Thyroid gland (tissue), 4 donors: Measurements from ENCODE around the gene SLC44A4. TPM values are rescaled to one million over a fixed set of nuclear protein-coding genes. Genes with fewer than 3 reads are reported as not detected.
"Not testable (repeated sequence)": the region's sequence is repeated elsewhere in the genome, so short reads cannot be mapped to it uniquely, and the experiment has no call there.

Source experiments
- DNase-seq, 2 donors: peaks; one replicate each; pipeline ENCODE4 v3.0.0-alpha.2; 2019
- H3K27ac ChIP-seq, 3 donors: fragments of 200-600 bp; sonication (generic); 1 replicate in 2 of 3; 2 replicates in 1 of 3; pipeline ENCODE4 v1.5.1; 2016 to 2019; ENCODE audit warnings: mild to moderate bottlenecking in 1 of 3, moderate library complexity in 1 of 3
- H3K27me3 ChIP-seq: fragments of 200-600 bp; sonication (generic); one replicate; pipeline ENCODE4 v1.5.1; 2019
- H3K36me3 ChIP-seq, 2 donors: fragments of 200-600 bp; sonication (generic); one replicate each; pipeline ENCODE4 v1.5.1; 2016 to 2019
- H3K4me1 ChIP-seq, 2 donors: fragments of 200-600 bp; sonication (generic); one replicate each; pipeline ENCODE4 v1.5.1; 2017 to 2019
- H3K4me3 ChIP-seq, 3 donors: fragments of 200-600 bp; sonication (generic); replicated peaks in 1 of 3; 1 replicate in 2 of 3; 2 replicates in 1 of 3; pipeline ENCODE4 v1.5.1; 2016; ENCODE audit warnings: mild to moderate bottlenecking in 1 of 3
- H3K9me3 ChIP-seq: fragments of 200-600 bp; sonication (generic); one replicate; pipeline ENCODE4 v1.5.1; 2017
- CTCF ChIP-seq, 6 experiments: fragments of 200-600 bp in 3 of 6; fragments of 450-650 bp in 3 of 6; sonication (generic) in 3 of 6; IDR thresholded peaks; one replicate each; pipeline ENCODE4 v1.5.1; 2016 to 2019; ENCODE audit warnings: antibody characterized with exemption in 6 of 6, mild to moderate bottlenecking in 2 of 6, inconsistent platforms in 1 of 6, moderate library complexity in 1 of 6
- POLR2A ChIP-seq, 2 donors: fragments of 450-650 bp; IDR thresholded peaks; one replicate each; pipeline ENCODE4 v1.6.1; 2017; ENCODE audit warnings: antibody characterized with exemption in 2 of 2, mild to moderate bottlenecking in 2 of 2, moderate library complexity in 1 of 2
- WGBS, 2 donors: methylation state at CpG; one replicate each; pipeline ENCODE4 v1.1.5; 2017; 5-methylcytosine and 5-hydroxymethylcytosine counted together
- intact Hi-C: fragments of 100-400 bp; cut with DNase I; formaldehyde crosslinking; loops from one replicate; pipeline ENCODE4 v1.15.1; 2023
- total RNA-seq, 4 donors: library from RNA; depleted of rRNA; stranded (reverse); fragments of >200 nt; gene quantifications; one replicate each; pipeline ENCODE4 v1.2.3, GENCODE V29; 2016

SLC44A4 gene
- total RNA-seq, 4 donors from 2014 or later = 1.6 to 16.2 (median 7.7) TPM

DNA sequence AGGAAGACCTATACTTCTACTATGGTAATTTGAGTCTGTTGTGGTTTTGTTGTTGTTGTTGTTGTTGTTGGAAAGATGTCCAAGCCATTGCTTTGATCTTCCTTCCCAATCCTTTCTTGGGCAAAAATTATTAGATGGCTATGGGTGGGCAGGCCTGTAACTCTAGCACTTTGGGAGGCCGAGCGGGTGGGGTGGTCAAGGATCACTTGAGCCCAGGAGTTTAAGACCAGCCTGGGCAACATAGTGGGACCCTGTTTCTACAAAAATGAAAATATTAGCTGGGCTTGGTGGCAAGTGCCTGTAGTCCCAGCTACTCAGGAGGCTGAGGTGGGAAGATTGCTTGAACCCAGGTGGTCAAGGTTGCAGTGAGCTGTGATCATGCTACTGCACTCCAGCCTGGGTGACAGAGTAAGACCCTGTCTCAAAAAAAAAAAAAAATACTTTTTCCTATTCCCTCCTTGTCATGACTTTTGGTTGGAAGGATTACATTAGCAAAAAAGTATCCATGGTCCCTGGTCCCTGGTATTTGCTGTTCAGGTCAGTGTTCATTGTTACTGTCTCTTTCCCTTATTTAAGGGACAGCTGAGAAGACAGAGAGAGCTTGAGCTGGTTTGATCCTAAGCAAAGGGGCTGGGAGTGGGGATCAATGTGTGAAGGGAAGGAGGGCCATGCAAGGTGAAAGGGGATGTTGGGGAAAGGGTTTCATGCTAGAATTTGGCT, 27.9 kb downstream of the SLC44A4 start:
- no peaks in the 10 kb centered on the region for H3K9me3 ChIP-seq
- no peaks in the 10 kb centered on the region for H3K27me3 ChIP-seq
- 98 to 100% methylated on average over 2 of the region's 2 CpGs for WGBS, 2 donors
- no peak overlapping the region for H3K4me3 ChIP-seq
- no peaks in the 10 kb centered on the region for H3K36me3 ChIP-seq
- H3K27ac ChIP-seq = peak overlapping the region in 1 of 3 donors; percentile 45
- TF ChIP-seq CTCF (IDR thresholded peaks at IDR 0.05) = no peak
- TF ChIP-seq POLR2A (IDR thresholded peaks at IDR 0.05) = no peak
- no peak for DNase-seq
- intact Hi-C loops = no loop called here
- H3K4me1 ChIP-seq = peaks cover 0 to 6% of the 10 kb centered on the region in 2 donors

DNA sequence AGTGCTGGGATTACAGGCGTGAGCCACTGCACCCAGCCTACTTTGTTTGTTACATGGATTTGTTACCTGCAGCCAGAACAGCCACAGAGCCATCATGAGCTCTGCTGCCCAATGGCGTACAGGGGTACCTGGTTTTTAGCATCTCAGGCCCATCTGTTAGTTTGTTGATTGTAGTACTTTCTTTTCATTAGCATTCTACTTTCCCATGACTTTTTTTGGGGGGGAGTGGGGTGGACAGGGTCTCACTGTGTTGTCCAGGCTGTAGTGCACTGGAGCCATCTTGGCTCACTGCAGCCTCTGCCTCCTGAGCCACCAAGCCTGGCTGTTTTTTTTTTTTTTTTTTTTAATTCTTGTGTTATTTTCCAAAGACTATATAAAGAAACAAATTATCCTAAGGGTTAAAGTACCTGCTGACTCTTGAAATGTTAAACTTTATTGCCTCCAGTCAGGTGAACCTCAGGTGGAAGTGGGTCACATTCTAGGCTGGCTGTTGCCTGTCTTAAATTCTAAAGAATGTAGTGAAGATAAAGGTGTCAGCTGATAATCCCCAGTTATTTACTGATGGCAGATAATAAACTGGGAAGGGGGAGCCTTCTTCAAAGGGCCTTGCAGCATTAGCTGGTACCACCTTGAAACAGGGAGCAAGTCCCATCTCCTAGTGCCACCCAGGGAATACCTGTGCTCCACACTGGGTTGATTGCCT, 31.4 kb downstream of the SLC44A4 start:
- H3K36me3 ChIP-seq = no peaks in the 10 kb centered on the region
- no peaks in the 10 kb centered on the region for H3K27me3 ChIP-seq
- intact Hi-C loops = no loop called here
- 83 to 97% methylated on average over 2 of the region's 2 CpGs for WGBS, 2 donors
- H3K4me3 ChIP-seq = no peak overlapping the region
- H3K9me3 ChIP-seq = no peaks in the 10 kb centered on the region
- H3K4me1 ChIP-seq = peaks cover 0 to 6% of the 10 kb centered on the region in 2 donors
- TF ChIP-seq CTCF (IDR thresholded peaks at IDR 0.05) (no peak), POLR2A (IDR thresholded peaks at IDR 0.05) (no peak)
- H3K27ac ChIP-seq = no peak overlapping the region
- no peak for DNase-seq

DNA sequence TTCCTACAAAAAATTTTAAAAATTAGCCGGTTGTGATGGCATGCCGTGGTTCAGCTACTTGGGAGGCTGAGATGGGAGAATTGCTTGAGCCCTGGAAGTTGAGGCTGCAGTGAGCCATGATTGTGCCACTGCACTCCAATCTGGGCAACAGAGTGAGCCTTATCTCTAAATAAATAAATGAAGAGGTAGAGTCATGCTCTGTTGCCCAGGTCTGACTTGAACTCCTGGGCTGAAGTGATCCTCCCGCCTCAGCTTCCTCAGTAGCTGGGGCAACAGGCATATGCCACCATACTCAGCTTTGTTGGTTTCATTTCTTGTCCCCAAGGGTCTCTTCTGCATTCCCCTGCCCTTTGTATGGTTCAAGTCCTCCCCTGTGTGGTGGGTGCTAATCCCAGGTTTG, 34.3 kb downstream of the SLC44A4 start:
- WGBS, 2 donors = 84 to 90% methylated on average over 3 of the region's 3 CpGs
- no peaks in the 10 kb centered on the region for H3K27me3 ChIP-seq
- H3K36me3 ChIP-seq = peaks cover 9 to 11% of the 10 kb centered on the region in 2 donors
- DNase-seq = no peak
- H3K4me3 ChIP-seq = no peak overlapping the region
- no peaks in the 10 kb centered on the region for H3K9me3 ChIP-seq
- intact Hi-C loops = no loop called here
- no peak for TF ChIP-seq CTCF (IDR thresholded peaks at IDR 0.05)
- no peak for TF ChIP-seq POLR2A (IDR thresholded peaks at IDR 0.05)
- no peaks in the 10 kb centered on the region for H3K4me1 ChIP-seq
- no peak overlapping the region for H3K27ac ChIP-seq

- H3K9me3 ChIP-seq = no peaks in the 10 kb centered on the region
- no peak overlapping the region for H3K4me3 ChIP-seq
- no peaks in the 10 kb centered on the region for H3K27me3 ChIP-seq
- DNase-seq = no peak
- peaks cover 13 to 17% of the 10 kb centered on the region in 2 donors for H3K4me1 ChIP-seq
- WGBS, 2 donors = 93 to 96% methylated on average over 9 of the region's 9 CpGs
- peaks cover 32 to 33% of the 10 kb centered on the region in 2 donors for H3K36me3 ChIP-seq
- intact Hi-C loops = no loop called here
- H3K27ac ChIP-seq = no peak overlapping the region
- TF ChIP-seq CTCF (IDR thresholded peaks at IDR 0.05) (no peak), POLR2A (IDR thresholded peaks at IDR 0.05) (no peak)
Measured at GRCh38 chr6:31842053-31842452, 36.7 kb downstream of the SLC44A4 start.

DNA sequence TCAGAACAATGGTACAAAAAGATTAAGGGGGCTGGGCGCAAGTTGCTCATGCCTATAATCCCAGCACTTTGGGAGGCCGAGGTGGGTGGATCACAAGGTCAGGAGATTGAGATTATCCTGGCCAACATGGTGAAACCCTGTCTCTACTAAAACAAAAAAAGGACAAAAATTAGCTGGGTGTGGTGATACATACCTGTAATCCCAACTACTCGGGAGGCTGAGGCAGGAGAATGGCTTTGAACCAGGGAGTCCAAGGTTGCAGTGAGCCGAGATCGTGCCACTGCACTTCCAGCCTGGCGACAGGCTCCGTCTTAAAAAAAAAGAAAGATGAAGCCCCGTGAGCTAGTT, 39.0 kb downstream of the SLC44A4 start:
- H3K27me3 ChIP-seq, H3K4me3 ChIP-seq, H3K9me3 ChIP-seq, H3K27ac ChIP-seq, DNase-seq: not testable (repeated sequence)
- Histone ChIP-seq H3K36me3 (peaks cover 32 to 33% of the 10 kb centered on the region in 2 donors), H3K4me1 (peaks cover 29 to 30% of the 10 kb centered on the region in 2 donors)
- WGBS, 2 donors = 91 to 92% methylated on average over 8 of the region's 8 CpGs
- intact Hi-C loops = loop anchor here (10.0 kb wide), 1 partner anchor 115 kb away; the partner anchor contains the start of genes DDAH2, LY6G6C and MPIG6B
